Activated naive CD8-positive, alpha-beta T cell (primary cell): ENCODE measurements around the gene APOL3.
"Not testable (repeated sequence)": the region's sequence is repeated elsewhere in the genome, so short reads cannot be mapped to it uniquely, and the experiment has no call there.

Experiments
- H3K27ac Mint-ChIP-seq: one replicate; pipeline ENCODE4 v1.8.0; 2021; ENCODE audit warnings: mixed read lengths
- H3K27me3 Mint-ChIP-seq: one replicate; pipeline ENCODE4 v1.8.0; 2021; ENCODE audit warnings: mixed read lengths
- H3K36me3 Mint-ChIP-seq: one replicate; pipeline ENCODE4 v1.8.0; 2021; ENCODE audit warnings: mixed read lengths
- H3K4me1 Mint-ChIP-seq: one replicate; pipeline ENCODE4 v1.8.0; 2021; ENCODE audit warnings: low read depth, mixed read lengths
- H3K4me3 Mint-ChIP-seq: one replicate; pipeline ENCODE4 v1.8.0; 2021; ENCODE audit warnings: mild to moderate bottlenecking, mixed read lengths
- H3K9me3 Mint-ChIP-seq: one replicate; pipeline ENCODE4 v1.8.0; 2021; ENCODE audit warnings: low read depth, mixed read lengths

APOL3 gene

DNA sequence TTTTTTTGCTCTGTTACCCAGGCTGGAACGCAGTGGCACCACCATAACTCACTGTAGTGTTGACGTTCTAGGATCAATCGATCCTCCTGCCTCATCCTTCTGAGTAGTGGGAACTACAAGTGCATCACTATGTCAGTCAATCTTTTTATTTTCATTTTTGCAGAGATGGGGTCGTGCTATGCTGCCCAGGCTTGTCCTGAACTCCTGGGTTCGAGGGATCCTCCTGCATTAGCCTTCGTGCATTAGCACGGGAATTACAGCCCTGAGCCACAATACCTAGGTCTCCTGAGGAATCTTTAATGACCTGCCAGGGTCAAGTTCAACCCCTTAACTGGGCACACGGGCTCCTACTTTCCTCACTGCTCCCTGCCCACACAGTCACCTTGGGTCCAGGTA is 4.4 kb downstream of the APOL3 start:
- H3K27me3 Mint-ChIP-seq: no peaks in the 10 kb centered on the region
- H3K36me3 Mint-ChIP-seq: peaks cover 14% of the 10 kb centered on the region
- peaks cover 4% of the 10 kb centered on the region for H3K9me3 Mint-ChIP-seq
- H3K4me3 Mint-ChIP-seq: peak overlapping the region; percentile 97
- H3K27ac Mint-ChIP-seq: peak overlapping the region; percentile 100
- H3K4me1 Mint-ChIP-seq: peaks cover 97% of the 10 kb centered on the region

DNA sequence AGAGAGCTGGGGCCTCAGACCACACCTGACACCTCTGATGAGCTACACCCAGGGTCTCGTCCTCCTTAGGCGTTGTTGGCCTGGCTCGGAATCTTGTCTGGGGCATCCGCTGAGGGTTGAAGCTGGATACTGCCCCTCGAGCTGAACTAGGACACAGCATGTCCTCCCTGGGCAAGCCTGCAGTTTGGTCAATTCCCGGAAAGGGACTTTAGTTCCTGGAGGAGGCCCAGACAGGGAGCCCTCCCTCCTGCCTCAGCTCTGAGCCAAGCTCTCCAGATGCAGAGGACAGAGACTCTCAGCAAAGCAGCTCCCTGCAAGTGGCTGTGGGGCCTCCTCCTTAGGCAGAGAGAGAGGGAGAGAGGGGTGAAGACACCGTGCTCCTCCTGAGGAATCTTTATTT is 4.9 kb downstream of the APOL3 start:
- Mint-ChIP-seq H3K4me1 (peaks cover 97% of the 10 kb centered on the region), H3K27me3 (no peaks in the 10 kb centered on the region), H3K9me3 (peaks cover 4% of the 10 kb centered on the region), H3K36me3 (peaks cover 14% of the 10 kb centered on the region), H3K4me3 (peak overlapping the region; percentile 97), H3K27ac (peak overlapping the region; percentile 100)

DNA sequence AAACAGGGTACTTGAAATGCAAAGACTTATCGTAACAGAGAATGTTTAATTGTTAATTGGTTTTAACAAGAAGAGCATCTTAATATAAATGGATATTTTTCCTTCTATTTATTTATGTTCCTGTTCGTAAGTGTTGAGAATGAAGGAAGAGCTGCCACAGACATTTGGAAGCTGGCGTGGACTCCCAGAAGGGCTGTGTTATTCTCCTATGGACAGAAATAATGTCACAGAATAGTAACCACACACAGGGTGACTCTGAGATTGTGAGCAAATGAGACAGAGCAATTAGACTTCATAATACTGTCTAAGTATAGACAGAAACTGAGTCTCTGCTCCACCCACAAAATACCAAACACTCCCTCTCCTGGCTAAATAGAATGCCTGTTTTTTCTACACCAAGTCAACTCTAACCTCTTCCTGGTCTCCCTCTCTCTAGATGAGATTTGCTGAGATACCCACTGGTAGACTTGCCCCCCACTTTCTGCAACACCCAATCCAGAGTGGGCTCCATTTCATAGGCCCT is 6.1 kb downstream of the APOL3 start:
- H3K27me3 Mint-ChIP-seq: no peaks in the 10 kb centered on the region
- peak overlapping the region; percentile 100 for H3K27ac Mint-ChIP-seq
- H3K36me3 Mint-ChIP-seq: peaks cover 17% of the 10 kb centered on the region
- H3K4me1 Mint-ChIP-seq: peaks cover 96% of the 10 kb centered on the region
- peaks cover 4% of the 10 kb centered on the region for H3K9me3 Mint-ChIP-seq
- peak overlapping the region; percentile 97 for H3K4me3 Mint-ChIP-seq

DNA sequence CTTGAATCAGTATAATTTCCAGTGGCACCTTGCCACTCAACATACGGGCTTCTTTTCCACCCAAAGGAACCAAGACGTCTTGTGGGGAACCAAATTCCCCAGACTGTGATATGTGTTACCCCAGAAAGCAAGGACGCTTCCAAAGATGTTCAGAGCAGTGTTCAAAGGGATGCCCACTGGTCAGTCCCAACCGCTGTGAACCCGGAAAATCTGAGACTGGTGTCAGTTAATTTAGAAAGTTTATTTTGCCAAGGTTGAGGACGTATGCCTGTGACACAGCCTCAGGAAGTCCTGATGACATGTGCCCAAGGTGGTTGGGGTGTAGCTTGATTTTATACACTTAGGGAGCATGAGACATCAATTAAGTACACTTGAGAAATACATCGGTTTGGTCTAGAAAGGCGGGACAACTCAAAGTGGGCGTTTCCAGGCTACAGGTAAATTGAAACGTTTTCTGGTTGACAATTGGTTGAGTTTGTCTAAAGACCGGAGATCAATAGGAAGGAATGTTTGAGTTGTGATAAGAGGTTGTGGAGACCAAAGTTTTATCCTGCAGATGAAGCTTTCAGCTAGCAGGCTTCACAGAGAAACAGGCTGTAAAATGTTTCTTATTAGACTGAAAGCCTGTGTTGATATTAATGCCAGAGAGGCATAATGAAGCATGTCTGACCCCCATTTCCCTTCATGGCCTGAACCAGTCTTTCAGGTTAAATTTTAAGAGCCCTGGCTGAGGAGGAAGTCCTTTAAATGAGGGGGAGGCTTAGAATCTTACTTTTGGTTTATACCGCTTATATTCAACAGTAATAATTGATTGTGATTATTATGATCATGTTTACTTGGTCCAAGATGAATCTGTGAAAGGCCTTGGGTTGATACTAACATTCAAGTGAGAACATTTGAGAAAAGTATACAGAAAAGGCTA is 6.8 kb downstream of the APOL3 start:
- H3K36me3 Mint-ChIP-seq: peaks cover 17% of the 10 kb centered on the region
- no peaks in the 10 kb centered on the region for H3K27me3 Mint-ChIP-seq
- H3K4me1 Mint-ChIP-seq: peaks cover 92% of the 10 kb centered on the region
- H3K27ac Mint-ChIP-seq: peak overlapping the region; percentile 100
- peak overlapping the region; percentile 97 for H3K4me3 Mint-ChIP-seq
- H3K9me3 Mint-ChIP-seq: peaks cover 4% of the 10 kb centered on the region

DNA sequence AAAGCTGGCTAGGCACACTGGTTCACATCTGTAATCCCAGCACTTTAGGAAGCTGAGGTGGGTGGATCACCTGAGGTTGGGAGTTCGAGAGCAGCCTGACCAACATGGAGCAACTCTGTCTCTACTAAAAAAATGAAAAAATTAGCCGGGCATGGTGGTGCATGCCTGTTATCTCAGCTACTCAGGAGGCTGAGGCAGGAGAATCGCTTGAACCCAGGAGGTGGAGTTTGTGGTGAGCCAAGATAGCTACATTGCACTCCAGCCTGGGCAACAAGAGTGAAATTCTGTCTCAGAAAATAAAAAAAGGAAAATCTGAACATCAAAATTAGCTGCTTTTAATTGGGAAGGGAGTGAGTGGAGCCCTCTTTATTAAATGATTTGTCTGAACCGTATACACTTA is 7.7 kb downstream of the APOL3 start:
- peaks cover 17% of the 10 kb centered on the region for H3K36me3 Mint-ChIP-seq
- H3K9me3 Mint-ChIP-seq, H3K27me3 Mint-ChIP-seq, H3K4me3 Mint-ChIP-seq: not testable (repeated sequence)
- peak overlapping the region; percentile 100 for H3K27ac Mint-ChIP-seq
- H3K4me1 Mint-ChIP-seq: peaks cover 89% of the 10 kb centered on the region

DNA sequence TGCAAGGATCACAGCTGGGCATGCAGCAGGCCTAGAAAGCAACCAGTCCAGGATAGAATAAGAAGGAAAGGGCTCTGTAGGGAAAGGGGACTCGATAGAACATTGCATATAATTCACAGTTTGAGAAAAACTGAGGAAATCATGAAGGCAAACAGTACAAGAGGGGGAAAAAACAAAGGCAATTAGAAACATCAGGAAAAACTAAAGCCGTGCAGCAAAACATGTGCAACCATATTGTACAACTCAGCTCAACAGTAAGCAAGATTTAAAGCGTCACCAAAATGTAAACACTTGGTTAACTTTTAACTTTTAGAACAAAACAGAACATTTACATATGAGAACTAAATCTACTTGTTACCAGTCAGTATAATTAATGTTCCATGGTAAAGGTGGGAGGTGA is 8.5 kb downstream of the APOL3 start:
- Mint-ChIP-seq H3K36me3 (peaks cover 17% of the 10 kb centered on the region), H3K9me3 (peaks cover 4% of the 10 kb centered on the region), H3K27ac (peak overlapping the region; percentile 100)

DNA sequence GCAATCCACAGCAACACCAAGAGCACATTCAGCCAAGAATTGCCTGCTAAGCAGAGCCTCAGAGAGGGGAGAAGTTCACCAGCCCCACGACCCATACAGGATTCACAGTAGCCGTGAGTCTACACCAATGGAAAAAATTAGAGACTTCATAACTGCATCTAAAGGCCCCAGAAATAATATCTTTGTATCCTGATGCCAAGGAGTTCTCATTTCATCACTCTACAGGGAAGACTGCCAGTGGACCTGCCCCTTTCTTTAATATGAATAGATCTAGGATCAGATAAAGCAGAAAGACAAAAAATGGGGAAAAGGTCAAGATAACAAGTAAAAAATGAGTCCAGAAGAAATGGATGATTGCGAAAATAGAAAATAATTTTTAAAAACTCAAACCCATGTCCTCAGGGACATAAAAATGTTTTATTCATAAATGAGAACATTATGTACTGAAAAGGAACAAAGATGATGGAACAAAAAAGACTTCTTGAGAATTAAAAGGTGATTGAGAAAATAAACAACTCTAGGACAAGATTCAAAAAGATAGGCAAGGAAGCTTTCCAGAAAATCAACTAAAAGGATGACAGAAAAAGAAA is 9.5 kb downstream of the APOL3 start:
- H3K27me3 Mint-ChIP-seq: no peaks in the 10 kb centered on the region
- H3K36me3 Mint-ChIP-seq: peaks cover 15% of the 10 kb centered on the region
- H3K9me3 Mint-ChIP-seq: peaks cover 4% of the 10 kb centered on the region
- H3K4me1 Mint-ChIP-seq: peaks cover 74% of the 10 kb centered on the region
- H3K27ac Mint-ChIP-seq: peak overlapping the region; percentile 100
- H3K4me3 Mint-ChIP-seq: peak overlapping the region; percentile 13

More for the DNA sequence above, 8.5 kb downstream of the APOL3 start:
- Mint-ChIP-seq H3K27me3 (no peaks in the 10 kb centered on the region), H3K4me3 (peak overlapping the region; percentile 64), H3K4me1 (peaks cover 82% of the 10 kb centered on the region)

DNA sequence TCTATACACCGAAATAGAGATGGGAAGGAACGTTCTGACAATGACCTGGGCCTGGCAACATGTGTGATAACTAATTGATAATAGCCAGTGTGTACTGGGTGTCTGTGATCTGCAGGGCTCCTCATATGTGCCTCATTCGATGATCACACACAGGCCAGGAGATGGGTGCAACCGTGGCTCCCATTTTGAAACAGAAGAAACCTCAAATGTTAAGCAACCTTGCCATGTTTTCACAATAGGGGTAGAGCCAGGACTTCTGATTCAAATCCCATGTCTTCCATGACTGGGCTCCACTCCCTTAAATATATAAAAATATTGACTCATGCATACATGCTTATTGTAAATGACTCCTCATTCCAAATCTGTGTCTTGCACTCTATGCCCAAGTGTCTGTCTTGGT is 11.1 kb downstream of the APOL3 start:
- peaks cover 67% of the 10 kb centered on the region for H3K4me1 Mint-ChIP-seq
- H3K4me3 Mint-ChIP-seq: no peak overlapping the region
- no peaks in the 10 kb centered on the region for H3K27me3 Mint-ChIP-seq
- H3K27ac Mint-ChIP-seq: peak overlapping the region; percentile 100
- peaks cover 4% of the 10 kb centered on the region for H3K9me3 Mint-ChIP-seq
- H3K36me3 Mint-ChIP-seq: peaks cover 11% of the 10 kb centered on the region

DNA sequence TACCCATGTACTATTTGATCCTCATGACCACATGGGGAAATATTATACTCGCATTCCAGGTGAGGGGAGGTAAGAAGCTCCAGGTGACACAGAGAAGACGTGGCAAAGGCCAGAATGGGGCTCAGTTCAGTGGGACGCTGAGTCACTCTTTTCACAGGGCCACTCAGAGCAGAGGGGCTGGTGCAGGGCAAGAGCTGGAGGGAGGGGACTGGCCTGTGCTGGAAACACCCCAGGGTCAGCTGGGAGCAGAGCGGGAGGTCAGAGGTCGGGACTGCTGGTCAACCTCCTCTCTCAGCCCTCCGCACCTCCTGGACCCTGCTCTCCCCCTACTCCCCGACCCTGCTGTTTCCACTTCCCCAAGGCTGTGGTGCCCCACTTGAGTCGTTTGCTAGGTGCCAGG is 12.1 kb downstream of the APOL3 start:
- Mint-ChIP-seq H3K4me1 (peaks cover 61% of the 10 kb centered on the region), H3K4me3 (no peak overlapping the region), H3K36me3 (peaks cover 11% of the 10 kb centered on the region)

DNA sequence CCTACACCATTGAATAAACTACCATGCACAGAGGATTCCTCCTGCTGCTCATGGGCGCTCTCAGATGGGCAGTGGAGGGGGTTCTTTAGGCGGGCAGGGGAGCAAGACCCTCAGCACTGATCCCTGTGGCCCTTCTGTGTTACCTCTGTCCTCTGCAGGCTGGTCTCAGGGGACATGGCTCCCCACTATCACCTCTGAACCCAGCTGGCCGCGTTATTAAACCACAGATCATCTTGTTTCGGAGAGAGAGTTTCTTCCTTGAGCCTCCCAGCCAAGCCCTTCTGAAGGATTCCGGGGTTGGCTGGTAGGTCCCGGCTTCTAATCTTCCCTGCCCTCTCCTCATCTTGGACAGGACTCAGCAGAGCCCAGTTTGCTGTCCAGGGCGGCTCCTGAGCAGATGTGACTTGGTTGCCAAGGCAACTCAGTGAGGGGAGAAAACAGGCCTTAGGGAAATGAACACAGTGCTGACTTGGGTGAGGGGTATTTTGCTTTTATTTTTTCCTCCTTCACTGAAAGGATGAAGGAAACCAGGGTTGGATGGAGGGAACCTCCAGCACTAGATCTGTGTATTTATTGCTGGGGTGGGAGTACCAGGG is 13.3 kb downstream of the APOL3 start:
- Mint-ChIP-seq H3K27me3 (no peaks in the 10 kb centered on the region), H3K27ac (peak overlapping the region; percentile 75), H3K4me3 (no peak overlapping the region), H3K36me3 (peaks cover 11% of the 10 kb centered on the region), H3K9me3 (peaks cover 4% of the 10 kb centered on the region), H3K4me1 (peaks cover 59% of the 10 kb centered on the region)

More for the DNA sequence above, 12.1 kb downstream of the APOL3 start:
- H3K27ac Mint-ChIP-seq: peak overlapping the region; percentile 75
- no peaks in the 10 kb centered on the region for H3K27me3 Mint-ChIP-seq
- H3K9me3 Mint-ChIP-seq: peaks cover 4% of the 10 kb centered on the region

DNA sequence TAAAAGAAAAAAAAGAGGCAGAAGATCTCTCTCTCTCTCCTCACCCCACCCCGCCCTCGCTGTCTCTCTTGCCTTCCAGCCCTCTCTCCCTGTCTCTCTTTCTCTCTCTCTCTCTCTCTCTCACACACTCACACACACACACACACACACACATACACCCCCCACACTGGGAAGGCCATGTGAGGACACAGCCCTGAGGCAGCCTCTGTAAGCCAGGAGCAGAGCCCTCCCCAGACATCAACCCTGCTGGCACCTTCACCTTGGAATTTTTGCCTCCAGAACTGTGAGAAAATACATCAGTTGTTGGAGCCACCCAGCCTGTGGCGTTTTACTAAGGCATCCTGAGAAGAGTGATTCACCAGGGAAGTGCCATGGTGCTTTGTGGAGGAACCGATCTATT is 14.7 kb downstream of the APOL3 start:
- Mint-ChIP-seq H3K27me3 (no peaks in the 10 kb centered on the region), H3K4me1 (peaks cover 47% of the 10 kb centered on the region), H3K4me3 (no peak overlapping the region), H3K27ac (peak overlapping the region; percentile 30), H3K36me3 (peaks cover 4% of the 10 kb centered on the region), H3K9me3 (no peaks in the 10 kb centered on the region)

DNA sequence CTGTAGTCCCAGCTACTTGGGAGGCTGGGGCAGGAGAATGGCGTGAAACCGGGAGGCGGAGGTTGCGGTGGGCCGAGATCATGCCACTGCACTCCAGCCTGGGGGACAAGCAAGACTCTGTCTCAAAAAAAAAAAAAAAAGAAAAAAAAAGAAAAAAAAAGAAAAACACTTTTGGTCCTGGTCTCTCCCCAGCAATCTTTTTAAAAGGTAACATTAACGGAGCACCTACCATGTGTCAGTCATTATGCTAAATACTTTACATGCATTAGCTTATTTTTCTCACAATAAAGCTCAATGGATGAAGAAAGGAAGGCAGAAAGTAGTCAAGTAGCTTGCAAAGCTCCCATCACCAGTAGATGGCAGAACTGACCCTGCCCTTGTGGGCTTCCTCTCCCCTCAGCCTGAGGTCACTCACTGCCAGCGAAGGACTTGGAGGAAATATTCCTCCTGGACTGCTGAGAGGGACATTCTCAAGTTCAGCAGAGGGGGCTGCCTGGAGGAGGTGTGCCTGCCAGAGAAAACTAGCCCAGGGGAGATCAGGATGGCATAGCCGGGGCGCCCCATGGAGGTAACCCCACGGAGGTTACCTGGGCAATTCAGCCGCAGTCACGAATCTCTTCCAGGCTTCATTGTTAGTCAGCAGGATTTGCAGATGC is 15.5 kb downstream of the APOL3 start:
- H3K4me1 Mint-ChIP-seq: peaks cover 38% of the 10 kb centered on the region
- H3K9me3 Mint-ChIP-seq: no peaks in the 10 kb centered on the region
- H3K27ac Mint-ChIP-seq: peak overlapping the region; percentile 75
- H3K4me3 Mint-ChIP-seq: no peak overlapping the region
- no peaks in the 10 kb centered on the region for H3K27me3 Mint-ChIP-seq
- H3K36me3 Mint-ChIP-seq: peaks cover 6% of the 10 kb centered on the region

DNA sequence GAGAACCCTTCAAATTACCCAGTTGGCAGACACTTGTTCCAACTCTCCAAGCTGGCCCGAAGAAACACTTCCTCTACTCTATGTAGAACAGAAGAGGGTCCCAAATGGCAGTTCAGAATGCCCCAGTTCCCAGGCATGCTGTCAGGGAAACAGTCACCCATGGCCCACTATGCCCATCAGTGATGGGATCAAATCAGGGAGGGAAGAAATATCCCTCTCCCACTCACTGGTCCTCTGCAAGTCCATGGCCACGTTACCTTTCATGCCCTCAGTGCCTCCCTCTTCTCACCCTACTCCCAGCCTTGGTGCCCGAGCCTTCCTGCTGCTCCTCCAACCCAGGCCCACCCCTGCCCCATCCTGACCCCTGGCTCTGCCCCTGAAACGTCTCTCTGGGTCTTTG is 16.6 kb downstream of the APOL3 start:
- peaks cover 31% of the 10 kb centered on the region for H3K4me1 Mint-ChIP-seq
- H3K27me3 Mint-ChIP-seq: no peaks in the 10 kb centered on the region
- peak overlapping the region; percentile 79 for H3K27ac Mint-ChIP-seq
- peaks cover 5% of the 10 kb centered on the region for H3K36me3 Mint-ChIP-seq
- H3K9me3 Mint-ChIP-seq: no peaks in the 10 kb centered on the region
- H3K4me3 Mint-ChIP-seq: no peak overlapping the region

DNA sequence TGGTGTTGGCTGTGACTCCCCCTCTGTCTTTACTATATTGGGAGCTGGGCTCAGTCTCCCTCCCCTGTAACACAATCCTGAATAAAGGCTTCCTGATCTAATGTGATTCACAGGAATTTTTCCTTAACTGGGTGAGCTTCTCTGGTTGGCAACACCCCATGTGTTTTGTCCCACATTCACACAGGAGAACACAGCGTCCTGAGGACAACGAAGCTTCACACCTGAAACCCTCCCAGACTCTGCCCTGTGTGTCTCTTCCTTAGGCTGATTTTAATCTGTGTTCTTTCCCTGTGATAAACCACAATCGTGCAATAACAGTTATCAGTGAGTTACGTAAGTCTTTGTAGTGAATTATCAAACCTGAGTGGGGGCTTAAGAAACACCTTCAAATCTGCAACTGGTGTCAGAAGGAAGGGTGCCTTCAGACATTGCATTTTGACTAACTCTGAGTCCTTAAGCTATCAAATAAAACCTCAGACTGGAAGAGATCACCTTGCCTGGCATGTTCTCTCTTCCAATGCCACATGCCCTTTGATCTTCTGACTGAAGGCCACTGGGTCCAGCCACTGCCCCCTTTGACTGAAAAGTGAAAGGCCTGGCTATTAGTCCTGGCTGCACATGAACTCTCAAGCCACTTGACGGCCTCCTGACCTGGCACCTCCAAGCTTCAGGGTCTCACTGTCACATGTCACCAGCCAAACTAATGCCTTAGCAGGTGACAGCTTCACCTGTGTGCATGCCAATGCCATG is 17.3 kb downstream of the APOL3 start:
- no peak overlapping the region for H3K4me3 Mint-ChIP-seq
- peaks cover 31% of the 10 kb centered on the region for H3K4me1 Mint-ChIP-seq
- H3K27me3 Mint-ChIP-seq: no peaks in the 10 kb centered on the region
- no peaks in the 10 kb centered on the region for H3K9me3 Mint-ChIP-seq
- H3K36me3 Mint-ChIP-seq: peaks cover 5% of the 10 kb centered on the region
- H3K27ac Mint-ChIP-seq: peak overlapping the region; percentile 79
